GM18498 (cell line): Measurements from ENCODE around the gene CD109.
"Not testable (repeated sequence)": the region's sequence is repeated elsewhere in the genome, so short reads cannot be mapped to it uniquely, and the experiment has no call there.

Experiments
- ATAC-seq: cut with Tn5 transposase; IDR thresholded peaks from one replicate; pipeline ENCODE4 v1.9.1; 2021; ENCODE audit warnings: mild to moderate bottlenecking, moderate library complexity; ENCODE audit not compliant: unreplicated experiment

The CD109 gene

GRCh38 chr6:73851048-73851447 is 155.0 kb downstream of the CD109 start:
- ATAC-seq, result not testable (repeated sequence)

- ATAC-seq, result no peak
These were observed 159.2 kb downstream of the CD109 start for GRCh38 chr6:73854998-73855718.

- ATAC-seq, result no peak
These were observed 161.4 kb downstream of the CD109 start for GRCh38 chr6:73857341-73857890.

GRCh38 chr6:73858376-73858775 is 162.4 kb downstream of the CD109 start:
- no peak for ATAC-seq

GRCh38 chr6:73860303-73860702 is 164.3 kb downstream of the CD109 start:
- ATAC-seq, result no peak

- peak; percentile 56 for ATAC-seq
These were observed 170.3 kb downstream of the CD109 start for GRCh38 chr6:73866305-73866704.

GRCh38 chr6:73867411-73867810 is 171.4 kb downstream of the CD109 start:
- no peak for ATAC-seq

- no peak for ATAC-seq
These were observed 174.9 kb downstream of the CD109 start for GRCh38 chr6:73870907-73871306.

- ATAC-seq, result no peak
These were observed 177.1 kb downstream of the CD109 start for GRCh38 chr6:73873081-73873480.
